ENCODE data around the gene MPDU1. TPM values are rescaled to one million over a fixed set of nuclear protein-coding genes. Genes with fewer than 3 reads are reported as not detected.
A peak's percentile ranks its signal among the peaks of the same experiment; 100 is the strongest.

The MPDU1 gene
- total RNA-seq, 1 donor from 2014 or later: 60.2 TPM

DNA sequence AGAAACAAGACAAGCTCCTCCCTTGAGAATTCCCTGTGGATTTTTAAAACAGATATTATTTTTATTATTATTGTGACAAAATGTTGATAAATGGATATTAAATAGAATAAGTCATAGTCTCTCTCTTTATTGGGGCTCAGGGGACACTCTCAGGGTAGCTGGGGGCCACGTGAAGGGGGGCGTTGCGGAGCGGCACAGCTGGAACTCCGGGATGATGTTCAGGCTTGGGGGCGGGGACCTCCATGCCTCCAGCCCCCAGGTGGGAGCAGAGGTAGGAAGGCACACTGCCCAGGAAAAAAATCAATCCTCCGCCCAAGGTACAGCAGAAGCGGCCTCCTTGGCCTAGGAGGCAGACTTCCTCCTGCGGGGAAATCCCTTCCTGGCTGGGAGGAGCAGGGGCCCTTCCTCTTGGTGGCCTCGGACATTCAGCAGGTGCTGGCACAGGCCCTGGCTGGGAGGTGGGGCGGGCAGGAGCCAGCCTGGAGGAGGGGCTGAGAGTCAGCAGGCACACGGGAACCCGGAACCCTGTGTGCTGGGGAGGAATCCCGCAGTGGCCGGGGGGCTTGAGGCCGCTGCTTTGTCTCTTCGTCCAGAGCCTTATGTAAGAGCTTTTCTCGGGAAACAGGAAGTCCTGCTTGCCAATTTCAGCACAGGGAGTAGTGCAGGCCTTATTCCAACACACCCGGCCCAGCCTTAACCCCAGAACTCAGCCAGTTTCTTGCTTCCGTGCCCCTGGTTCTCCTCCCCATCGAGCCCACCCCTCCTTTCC lies 25.7 kb upstream of the MPDU1 start:
- TF ChIP-seq, protein P1, sequence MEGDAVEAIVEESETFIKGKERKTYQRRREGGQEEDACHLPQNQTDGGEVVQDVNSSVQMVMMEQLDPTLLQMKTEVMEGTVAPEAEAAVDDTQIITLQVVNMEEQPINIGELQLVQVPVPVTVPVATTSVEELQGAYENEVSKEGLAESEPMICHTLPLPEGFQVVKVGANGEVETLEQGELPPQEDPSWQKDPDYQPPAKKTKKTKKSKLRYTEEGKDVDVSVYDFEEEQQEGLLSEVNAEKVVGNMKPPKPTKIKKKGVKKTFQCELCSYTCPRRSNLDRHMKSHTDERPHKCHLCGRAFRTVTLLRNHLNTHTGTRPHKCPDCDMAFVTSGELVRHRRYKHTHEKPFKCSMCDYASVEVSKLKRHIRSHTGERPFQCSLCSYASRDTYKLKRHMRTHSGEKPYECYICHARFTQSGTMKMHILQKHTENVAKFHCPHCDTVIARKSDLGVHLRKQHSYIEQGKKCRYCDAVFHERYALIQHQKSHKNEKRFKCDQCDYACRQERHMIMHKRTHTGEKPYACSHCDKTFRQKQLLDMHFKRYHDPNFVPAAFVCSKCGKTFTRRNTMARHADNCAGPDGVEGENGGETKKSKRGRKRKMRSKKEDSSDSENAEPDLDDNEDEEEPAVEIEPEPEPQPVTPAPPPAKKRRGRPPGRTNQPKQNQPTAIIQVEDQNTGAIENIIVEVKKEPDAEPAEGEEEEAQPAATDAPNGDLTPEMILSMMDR (IDR thresholded peaks at IDR 0.05; ENCODE audit: partially characterized antibody, unreplicated experiment): no peak
- Mint-ChIP-seq H3K4me3 (ENCODE audit: unreplicated experiment) (no peak overlapping the region), H3K36me3 (ENCODE audit: unreplicated experiment) (peaks cover 5% of the 10 kb centered on the region), H3K27me3 (ENCODE audit: unreplicated experiment) (peaks cover 13% of the 10 kb centered on the region), H3K4me1 (ENCODE audit: low read depth, unreplicated experiment) (peaks cover 16% of the 10 kb centered on the region), H3K27ac (ENCODE audit: unreplicated experiment) (no peak overlapping the region), H3K9me3 (ENCODE audit: unreplicated experiment) (peaks cover 17% of the 10 kb centered on the region)
- DNase-seq: no peak

DNA sequence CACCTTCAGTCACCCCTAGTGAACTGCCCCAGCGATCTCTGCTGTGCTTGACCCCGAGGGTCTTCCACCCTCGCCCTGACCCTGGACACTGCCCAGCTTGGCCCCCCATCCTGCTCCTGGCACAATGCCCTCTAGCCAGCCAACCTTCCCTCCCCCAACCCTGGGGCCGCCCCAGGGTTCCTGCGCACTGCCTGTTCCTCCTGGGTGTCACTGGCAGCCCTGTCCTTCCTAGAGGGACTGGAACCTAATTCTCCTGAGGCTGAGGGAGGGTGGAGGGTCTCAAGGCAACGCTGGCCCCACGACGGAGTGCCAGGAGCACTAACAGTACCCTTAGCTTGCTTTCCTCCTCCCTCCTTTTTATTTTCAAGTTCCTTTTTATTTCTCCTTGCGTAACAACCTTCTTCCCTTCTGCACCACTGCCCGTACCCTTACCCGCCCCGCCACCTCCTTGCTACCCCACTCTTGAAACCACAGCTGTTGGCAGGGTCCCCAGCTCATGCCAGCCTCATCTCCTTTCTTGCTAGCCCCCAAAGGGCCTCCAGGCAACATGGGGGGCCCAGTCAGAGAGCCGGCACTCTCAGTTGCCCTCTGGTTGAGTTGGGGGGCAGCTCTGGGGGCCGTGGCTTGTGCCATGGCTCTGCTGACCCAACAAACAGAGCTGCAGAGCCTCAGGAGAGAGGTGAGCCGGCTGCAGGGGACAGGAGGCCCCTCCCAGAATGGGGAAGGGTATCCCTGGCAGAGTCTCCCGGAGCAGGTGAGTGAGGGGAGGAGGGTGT lies 24.9 kb upstream of the MPDU1 start, which contains the start of gene TNFSF13:
Gene TNFSF13 (plus strand): TSS at position 207 of the 776 bp plus-strand sequence. CDS start 290 bp downstream, at position 497.
- H3K4me3 Mint-ChIP-seq (ENCODE audit: unreplicated experiment): no peak within 1 kb of the TSS
- TF ChIP-seq, protein P1 (IDR thresholded peaks at IDR 0.05; ENCODE audit: partially characterized antibody, unreplicated experiment): no peak
- H3K36me3 Mint-ChIP-seq (ENCODE audit: unreplicated experiment): peaks cover 2% of the 10 kb centered on the region
- peaks cover 17% of the 10 kb centered on the region for H3K9me3 Mint-ChIP-seq (ENCODE audit: unreplicated experiment)
- peaks cover 16% of the 10 kb centered on the region for H3K4me1 Mint-ChIP-seq (ENCODE audit: low read depth, unreplicated experiment)
- no peak for DNase-seq
- H3K27me3 Mint-ChIP-seq (ENCODE audit: unreplicated experiment): peaks cover 10% of the 10 kb centered on the region
- H3K27ac Mint-ChIP-seq (ENCODE audit: unreplicated experiment): no peak within 1 kb of the TSS

DNA sequence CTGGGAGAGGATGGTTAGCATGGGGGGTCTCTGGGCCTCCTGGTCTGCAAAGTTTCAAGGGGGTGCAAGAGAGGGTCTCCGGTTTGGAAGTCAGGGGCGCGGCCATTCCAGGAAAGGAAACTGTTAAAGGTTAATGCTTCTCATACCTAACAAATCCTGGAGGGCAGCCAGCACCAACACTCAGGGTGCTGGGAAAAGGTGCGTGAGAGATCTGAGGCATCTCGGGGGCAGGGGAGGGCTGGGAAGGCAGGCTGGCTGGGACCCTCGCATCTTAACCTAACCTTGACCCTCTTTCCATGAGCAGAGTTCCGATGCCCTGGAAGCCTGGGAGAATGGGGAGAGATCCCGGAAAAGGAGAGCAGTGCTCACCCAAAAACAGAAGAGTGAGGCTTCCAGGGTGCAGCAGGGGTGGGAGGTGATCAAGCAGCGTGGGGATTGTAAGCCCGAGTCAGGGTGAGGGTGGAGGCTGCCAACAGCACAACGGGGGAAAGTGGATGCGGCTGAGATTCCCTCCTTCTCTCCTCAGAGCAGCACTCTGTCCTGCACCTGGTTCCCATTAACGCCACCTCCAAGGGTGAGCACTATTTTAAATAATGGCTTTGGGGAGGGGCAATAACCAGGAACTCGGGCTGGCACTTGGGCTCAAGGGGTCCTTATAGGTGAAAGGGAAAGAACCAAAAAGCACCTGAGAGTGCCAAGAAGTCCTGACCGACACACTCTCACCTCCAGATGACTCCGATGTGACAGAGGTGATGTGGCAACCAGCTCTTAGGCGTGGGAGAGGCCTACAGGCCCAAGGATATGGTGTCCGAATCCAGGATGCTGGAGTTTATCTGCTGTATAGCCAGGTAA lies 24.1 kb upstream of the MPDU1 start:
- DNase-seq: no peak
- Mint-ChIP-seq H3K4me3 (ENCODE audit: unreplicated experiment) (peak overlapping the region; percentile 96), H3K27me3 (ENCODE audit: unreplicated experiment) (peaks cover 9% of the 10 kb centered on the region), H3K9me3 (ENCODE audit: unreplicated experiment) (peaks cover 17% of the 10 kb centered on the region), H3K27ac (ENCODE audit: unreplicated experiment) (no peak overlapping the region), H3K36me3 (ENCODE audit: unreplicated experiment) (no peaks in the 10 kb centered on the region), H3K4me1 (ENCODE audit: low read depth, unreplicated experiment) (peaks cover 16% of the 10 kb centered on the region)
- TF ChIP-seq, protein P1 (IDR thresholded peaks at IDR 0.05; ENCODE audit: partially characterized antibody, unreplicated experiment): no peak

DNA sequence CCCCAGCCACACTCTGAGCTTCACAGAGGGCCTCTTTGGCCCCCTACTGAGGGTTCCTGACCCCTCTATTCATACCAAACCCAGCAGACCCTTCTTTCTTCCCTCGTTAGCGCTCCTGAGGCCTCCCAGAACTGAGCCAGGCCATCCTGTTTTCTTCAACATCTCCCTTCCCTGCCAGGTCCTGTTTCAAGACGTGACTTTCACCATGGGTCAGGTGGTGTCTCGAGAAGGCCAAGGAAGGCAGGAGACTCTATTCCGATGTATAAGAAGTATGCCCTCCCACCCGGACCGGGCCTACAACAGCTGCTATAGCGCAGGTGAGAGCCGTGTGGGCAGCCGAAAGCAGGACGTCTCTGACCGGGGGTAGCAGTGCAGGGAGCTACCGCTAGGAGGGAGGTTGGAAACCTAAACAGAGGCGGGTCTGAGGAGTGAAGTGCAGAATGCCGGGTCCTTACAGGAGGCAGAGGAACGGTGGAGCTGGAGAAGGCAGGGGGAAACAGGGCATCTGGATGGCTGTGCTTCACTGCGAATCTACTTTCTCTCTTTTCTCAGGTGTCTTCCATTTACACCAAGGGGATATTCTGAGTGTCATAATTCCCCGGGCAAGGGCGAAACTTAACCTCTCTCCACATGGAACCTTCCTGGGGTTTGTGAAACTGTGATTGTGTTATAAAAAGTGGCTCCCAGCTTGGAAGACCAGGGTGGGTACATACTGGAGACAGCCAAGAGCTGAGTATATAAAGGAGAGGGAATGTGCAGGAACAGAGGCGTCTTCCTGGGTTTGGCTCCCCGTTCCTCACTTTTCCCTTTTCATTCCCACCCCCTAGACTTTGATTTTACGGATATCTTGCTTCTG lies 23.3 kb upstream of the MPDU1 start:
- peak; percentile 86 for DNase-seq
- Mint-ChIP-seq H3K4me1 (ENCODE audit: low read depth, unreplicated experiment) (peaks cover 12% of the 10 kb centered on the region), H3K36me3 (ENCODE audit: unreplicated experiment) (no peaks in the 10 kb centered on the region), H3K4me3 (ENCODE audit: unreplicated experiment) (peak overlapping the region; percentile 96), H3K27ac (ENCODE audit: unreplicated experiment) (peak overlapping the region; percentile 89), H3K9me3 (ENCODE audit: unreplicated experiment) (peaks cover 16% of the 10 kb centered on the region), H3K27me3 (ENCODE audit: unreplicated experiment) (peaks cover 9% of the 10 kb centered on the region)
- TF ChIP-seq, protein P1 (IDR thresholded peaks at IDR 0.05; ENCODE audit: partially characterized antibody, unreplicated experiment): peak; percentile 71

All from glutamatergic neuron (in vitro differentiated cells).